ENCODE data around the gene ARHGAP26.

The ARHGAP26 gene

GRCh38 chr5:142852416-142853198 lies 82.4 kb downstream of the ARHGAP26 start:
- no peak for DNase-seq (ENCODE audit: low spot score)

GRCh38 chr5:142853682-142854081 lies 83.5 kb downstream of the ARHGAP26 start:
- no peak for DNase-seq (ENCODE audit: low spot score)

DNA sequence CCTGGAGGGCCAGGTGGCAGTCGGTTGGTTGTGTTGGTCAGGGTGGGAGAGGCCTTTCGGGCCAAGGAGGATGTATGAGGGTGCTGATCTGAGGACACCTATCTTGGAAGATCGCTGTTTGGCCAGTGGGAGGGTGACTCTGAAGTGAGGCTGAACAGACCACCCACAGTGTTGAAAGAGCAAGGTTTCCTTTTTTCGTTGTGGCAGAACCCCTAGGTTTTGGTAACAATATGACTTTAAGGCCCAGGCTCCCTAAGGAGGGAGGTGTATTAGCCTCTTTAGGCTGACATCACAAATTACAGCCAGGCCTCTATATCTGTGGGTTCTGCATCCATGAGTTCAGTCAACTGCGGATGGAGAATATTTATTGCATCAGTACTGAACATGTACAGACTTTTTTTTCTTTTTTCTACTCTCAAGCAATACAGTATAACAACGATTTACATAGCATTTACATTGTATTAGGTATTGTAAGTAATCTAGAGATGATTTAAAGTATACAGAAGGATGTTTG lies 86.1 kb downstream of the ARHGAP26 start:
- DNase-seq (ENCODE audit: low spot score): no peak

DNA sequence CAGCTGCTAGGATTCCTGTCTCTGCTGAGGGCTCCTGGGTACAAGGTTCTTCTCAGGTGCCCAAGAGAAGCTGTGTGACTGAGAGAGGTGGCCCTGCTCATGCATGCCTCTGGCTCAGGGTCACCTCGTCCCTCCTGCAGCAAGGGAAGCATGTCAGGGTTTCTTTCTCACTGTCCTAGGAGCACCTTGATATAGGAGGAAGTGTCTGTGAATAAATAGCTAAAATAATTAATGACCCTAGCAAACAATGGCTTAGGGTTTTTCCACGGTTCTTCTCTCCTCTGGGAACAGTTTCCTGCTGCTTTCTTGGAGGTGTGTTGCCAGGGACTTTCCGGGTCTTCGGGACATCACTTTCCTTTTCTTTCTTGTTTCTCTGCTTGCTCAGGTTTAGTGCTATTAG lies 87.2 kb downstream of the ARHGAP26 start:
- no peak for DNase-seq (ENCODE audit: low spot score)

DNA sequence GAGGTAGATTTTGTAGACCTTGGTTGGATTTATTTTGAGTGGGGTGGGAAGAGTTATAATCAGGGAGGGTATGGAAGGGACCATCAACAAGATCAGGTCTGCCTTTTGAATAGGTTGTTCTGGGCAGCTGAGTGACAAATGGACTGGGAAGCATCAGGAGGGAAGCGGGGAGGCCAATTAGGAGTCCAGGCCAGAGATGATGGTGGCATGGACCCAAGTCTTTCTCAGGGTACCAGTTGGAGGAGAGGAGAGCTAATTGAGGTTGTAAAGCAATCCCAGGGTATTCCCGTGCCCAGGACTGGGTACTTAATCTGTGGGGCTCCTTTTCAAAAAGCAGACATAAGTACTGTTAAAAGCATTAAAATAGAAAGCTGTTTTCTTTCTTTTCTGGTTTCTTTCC lies 88.9 kb downstream of the ARHGAP26 start:
- no peak for DNase-seq (ENCODE audit: low spot score)

DNA sequence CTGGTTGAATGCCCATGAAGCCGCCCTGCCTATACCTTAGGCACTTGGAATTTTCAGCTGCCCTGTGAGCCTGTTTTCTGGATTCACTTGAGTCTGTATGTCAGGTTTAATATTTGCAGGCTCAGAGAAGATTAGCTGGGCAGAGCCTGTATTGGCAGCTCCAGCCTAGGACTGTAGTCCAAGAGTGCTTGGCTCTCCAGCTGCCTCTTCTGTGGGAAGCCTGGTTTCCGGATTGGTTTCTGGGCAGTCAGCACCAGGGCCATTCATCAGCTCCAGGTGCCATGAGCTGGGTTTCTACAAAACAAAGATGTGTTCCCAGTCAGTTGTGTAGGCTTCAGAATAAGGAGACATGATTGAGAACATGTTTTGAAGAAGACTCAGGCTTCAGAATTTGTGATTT lies 90.1 kb downstream of the ARHGAP26 start:
- peak; percentile 67 for DNase-seq (ENCODE audit: low spot score)

DNA sequence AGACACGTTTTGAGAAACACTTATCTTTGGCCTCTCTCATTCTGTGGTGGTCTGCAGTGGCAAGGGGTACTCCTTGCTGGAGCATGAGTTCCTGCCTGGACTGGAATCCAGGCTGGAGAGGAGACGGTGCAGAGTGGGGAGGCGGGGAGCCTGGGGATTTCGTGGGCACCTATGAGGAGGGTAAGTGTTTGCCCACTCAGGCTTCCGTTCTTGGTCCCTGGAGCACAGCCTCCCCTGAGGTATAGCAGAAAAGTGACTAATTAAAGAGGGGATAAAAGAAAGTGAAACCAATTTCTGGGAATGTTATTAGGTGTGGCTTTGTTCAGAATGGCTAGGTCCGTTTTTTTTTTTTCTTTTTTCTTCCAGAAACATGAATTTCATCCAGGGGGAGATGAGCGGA lies 90.8 kb downstream of the ARHGAP26 start:
- no peak for DNase-seq (ENCODE audit: low spot score)

GRCh38 chr5:142862594-142862993 lies 92.4 kb downstream of the ARHGAP26 start:
- DNase-seq (ENCODE audit: low spot score): no peak

DNA sequence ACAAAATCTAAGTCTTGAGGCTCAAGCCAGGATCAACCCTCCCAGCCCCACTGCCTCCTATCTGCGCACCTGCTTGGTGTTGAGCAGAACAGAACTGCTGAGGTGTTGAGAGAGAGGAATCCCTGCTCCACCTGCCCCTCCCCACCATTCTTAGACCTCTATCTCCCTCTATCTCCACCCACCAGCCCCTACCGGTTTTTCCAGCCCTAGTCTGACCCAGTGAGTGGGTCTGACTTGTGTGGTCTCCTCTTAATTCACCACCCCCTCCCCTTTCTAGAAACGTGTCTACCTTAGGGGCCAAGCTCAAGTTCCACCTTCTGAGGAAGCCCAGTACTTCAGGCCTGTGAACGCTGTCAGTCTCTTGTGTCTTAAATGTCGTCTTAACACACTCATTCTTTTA lies 93.7 kb downstream of the ARHGAP26 start:
- no peak for DNase-seq (ENCODE audit: low spot score)

DNA sequence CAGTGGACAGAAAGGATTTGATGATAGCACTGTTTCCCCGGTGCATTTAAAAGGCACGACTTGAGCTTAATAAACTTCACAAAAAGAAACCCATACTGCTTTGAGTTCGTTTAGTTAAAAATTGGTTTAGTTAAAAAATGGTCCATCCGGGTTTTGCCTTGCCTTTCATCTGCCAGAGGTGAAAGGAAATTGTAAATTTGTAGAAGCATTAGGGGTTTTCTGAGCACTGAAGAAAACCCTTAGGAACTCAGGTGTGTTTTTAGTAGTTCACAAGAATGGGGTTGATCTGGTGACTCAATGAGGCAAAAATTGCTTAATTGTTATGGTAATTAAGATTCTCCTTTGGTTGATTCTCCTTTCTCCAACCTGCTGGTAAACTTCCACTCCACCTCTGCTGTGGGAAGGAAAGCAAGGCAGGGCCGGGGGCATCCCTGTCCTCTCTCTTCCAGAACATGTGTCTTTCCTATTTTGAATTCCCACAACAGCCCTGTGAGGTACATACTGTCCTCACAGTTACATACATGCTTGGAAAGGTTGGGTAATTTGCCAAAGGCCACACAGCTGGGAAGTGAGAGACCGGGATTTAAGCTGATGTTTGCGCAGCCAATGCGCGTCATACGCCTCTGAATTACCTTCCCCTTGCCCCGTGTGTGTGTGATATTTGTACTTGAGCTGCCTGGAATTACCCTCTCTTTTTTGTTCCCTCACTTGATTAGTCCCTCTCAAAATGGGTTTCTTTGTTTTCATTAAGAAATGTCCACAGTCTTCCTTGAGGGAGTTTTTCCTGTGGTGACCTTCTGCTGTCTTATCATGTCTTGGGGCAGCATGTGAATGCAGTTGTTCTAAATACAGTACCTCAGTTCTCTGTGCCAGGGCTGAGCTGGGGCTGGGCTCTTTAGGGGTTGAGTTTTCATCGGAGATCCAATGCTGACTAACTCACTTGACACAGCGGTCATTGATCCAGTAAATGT lies 94.4 kb downstream of the ARHGAP26 start:
- no peak for DNase-seq (ENCODE audit: low spot score)

DNA sequence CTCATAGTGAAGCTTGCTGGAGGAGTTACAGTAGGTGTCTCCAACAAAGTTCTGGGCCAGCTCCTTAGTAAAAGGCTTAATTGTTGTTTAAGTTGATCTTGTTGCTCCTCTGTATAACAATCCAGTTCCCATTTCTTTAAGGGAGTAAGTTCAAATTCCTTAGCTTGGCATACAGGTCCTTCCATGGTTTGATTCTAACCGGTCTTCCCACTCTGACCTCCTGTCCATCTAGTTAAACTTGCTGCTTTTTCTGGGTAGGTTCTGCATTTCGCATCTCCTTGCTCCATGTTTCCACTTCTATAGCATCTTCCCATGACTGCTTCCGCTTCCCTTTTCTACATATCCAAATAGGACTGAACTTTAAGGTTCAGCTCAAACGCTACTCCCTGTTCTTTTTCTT lies 95.5 kb downstream of the ARHGAP26 start:
- DNase-seq (ENCODE audit: low spot score): no peak

GRCh38 chr5:142866563-142867275 lies 96.5 kb downstream of the ARHGAP26 start:
- peak; percentile 65 for DNase-seq (ENCODE audit: low spot score)

DNA sequence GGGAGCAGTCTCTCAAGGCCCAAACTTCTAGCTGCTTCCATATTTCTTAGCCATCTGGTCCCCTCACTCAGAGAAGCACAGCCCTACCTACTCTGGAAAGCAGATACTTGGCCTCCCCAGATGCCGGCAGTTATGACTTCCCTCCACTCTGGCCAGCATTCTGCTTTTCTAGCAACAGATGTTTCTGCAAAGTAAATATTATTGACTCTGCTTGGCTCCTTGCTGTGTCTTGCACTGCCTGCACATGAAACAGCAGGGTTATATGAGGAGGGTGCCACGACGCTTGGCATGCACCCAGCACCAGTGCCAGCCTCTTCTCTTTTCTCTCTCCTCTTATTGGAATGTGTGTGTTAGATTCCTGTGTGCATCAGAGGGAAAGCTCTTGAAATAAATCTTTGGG lies 99.7 kb downstream of the ARHGAP26 start:
- DNase-seq (ENCODE audit: low spot score): no peak

DNA sequence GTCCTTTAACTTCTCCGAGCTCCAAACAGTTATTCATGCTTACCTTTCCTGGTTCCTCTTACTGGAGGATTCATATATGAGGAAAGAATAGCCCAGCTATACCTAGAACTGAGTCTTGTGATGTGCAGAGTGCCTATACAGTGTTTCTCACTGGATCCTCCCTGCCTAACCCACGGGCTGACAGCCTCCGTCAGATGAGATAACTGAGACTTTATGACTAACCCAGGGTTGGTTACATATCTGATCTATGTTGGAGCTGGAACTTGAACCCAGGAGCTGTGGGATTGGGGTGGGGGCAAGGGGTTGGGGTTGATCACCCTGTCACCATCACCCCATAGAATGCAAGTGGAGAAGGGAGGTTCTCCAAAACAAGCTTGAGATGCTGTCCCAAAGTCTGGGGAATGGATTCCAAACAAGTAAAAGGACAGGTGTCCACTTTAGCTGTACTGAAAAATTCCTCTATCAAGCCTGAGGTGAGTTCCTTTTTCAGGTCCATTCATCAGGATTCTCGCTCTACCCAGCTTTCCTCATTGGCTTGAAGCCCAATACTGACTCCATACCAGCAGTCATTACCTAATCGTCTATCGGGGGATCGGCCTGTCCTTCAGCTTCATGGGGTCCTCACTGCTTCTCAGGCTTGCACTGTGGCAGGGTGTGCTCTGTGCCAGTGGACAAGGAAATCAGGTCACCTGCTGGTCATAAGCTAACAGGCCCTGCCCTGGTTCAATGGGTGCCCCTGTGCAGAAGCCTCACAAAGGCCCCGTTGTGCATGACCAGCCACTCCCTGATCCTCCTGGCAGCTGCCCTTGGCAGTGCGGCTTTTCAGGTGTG lies 100.6 kb downstream of the ARHGAP26 start:
- no peak for DNase-seq (ENCODE audit: low spot score)

- DNase-seq (ENCODE audit: low spot score): no peak
Observed at GRCh38 chr5:142871363-142872193, 101.4 kb downstream of the ARHGAP26 start.

GRCh38 chr5:142872217-142872616 lies 102.0 kb downstream of the ARHGAP26 start:
- no peak for DNase-seq (ENCODE audit: low spot score)

GRCh38 chr5:142872795-142873194 lies 102.6 kb downstream of the ARHGAP26 start:
- DNase-seq (ENCODE audit: low spot score): no peak

DNA sequence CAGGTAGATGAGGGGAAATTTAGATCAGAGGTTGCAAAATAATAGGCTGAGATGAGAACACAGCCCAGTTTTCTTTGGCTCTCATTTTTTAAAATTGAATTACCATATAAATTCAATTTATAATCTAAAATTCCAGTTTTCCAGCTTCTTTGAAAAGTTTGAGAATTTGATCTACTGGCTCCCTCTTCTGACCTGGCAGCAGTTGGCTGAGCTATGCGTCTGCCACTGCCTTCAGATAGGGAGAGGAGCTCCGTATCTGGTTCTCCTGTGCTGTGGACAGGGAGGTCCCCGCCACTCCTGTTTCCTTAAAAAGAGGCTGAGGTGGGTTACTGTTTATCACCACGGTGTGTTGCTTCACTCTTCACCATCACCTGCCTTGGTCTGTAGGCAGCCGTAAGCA lies 103.7 kb downstream of the ARHGAP26 start:
- DNase-seq (ENCODE audit: low spot score): no peak

DNA sequence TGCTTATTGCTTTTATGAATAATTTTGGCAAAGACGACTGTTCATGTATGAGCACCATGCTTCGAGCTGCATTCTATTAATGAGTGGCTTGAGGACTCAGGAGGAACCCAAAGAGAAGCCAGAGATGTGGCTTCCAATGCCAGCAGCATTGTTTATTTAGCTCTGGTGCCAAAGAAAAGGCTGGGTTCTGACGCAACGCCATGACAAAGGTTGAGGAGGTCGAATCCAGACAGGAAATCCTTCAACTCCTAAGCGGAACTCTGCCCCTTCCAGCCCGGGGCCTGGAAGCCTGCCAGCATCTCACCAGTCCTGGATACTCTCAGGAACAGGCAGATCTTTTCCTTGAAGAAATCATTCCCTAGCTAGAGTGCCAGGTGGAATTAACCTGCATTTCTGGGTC lies 104.4 kb downstream of the ARHGAP26 start:
- no peak for DNase-seq (ENCODE audit: low spot score)

GRCh38 chr5:142875936-142876335 lies 105.8 kb downstream of the ARHGAP26 start:
- no peak for DNase-seq (ENCODE audit: low spot score)
